ENCODE measurements around the gene UBC. TPM values are rescaled to one million over a fixed set of nuclear protein-coding genes. Genes with fewer than 3 reads are reported as not detected.

UBC gene
- total and polyA plus RNA-seq, 9 of the 15 experiments (the other 6 are each of a cell fraction or from before 2014, with no cell fraction given): 533 to 1,153 (median 813) TPM

- TF ChIP-seq MAX (CRISPR knock-in tag; IDR thresholded peaks at IDR 0.05) (0 out of 2 replicates have a peak, but pooled peaks have one; percentile 9), CBX1 (IDR thresholded peaks at IDR 0.05; ENCODE audit: low read depth) (no peak), ZKSCAN1 (IDR thresholded peaks at IDR 0.05; ENCODE audit: low read depth, low read length) (no peak), USF1 (CRISPR knock-in tag; IDR thresholded peaks at IDR 0.05) (peak; percentile 40; the same call in 1 of the 2 replicates), ZNF77 (CRISPR knock-in tag; IDR thresholded peaks at IDR 0.05) (no peak), ZNF143 (CRISPR knock-in tag; IDR thresholded peaks at IDR 0.05) (no peak), NR0B1 (IDR thresholded peaks at IDR 0.05; ENCODE audit: partially characterized antibody) (no peak), MAZ (CRISPR knock-in tag; conservative IDR thresholded peaks at IDR 0.05 in 1 of 2, IDR thresholded peaks at IDR 0.05 in 1 of 2) (no peak), DLX4 (CRISPR knock-in tag; IDR thresholded peaks at IDR 0.05) (no peak), ZNF253 (CRISPR knock-in tag; conservative IDR thresholded peaks at IDR 0.05) (no peak), CC2D1A (IDR thresholded peaks at IDR 0.05) (no peak), ZNF445 (CRISPR knock-in tag; IDR thresholded peaks at IDR 0.05; ENCODE audit: low read depth) (no peak), MXD1 (CRISPR knock-in tag; IDR thresholded peaks at IDR 0.05; ENCODE audit: borderline replicate concordance, poor library complexity, severe bottlenecking) (no peak), HSF4 (CRISPR knock-in tag; IDR thresholded peaks at IDR 0.05; ENCODE audit: borderline replicate concordance) (no peak), RAD21 (CRISPR knock-in tag; conservative IDR thresholded peaks at IDR 0.05 in 1 of 2, IDR thresholded peaks at IDR 0.05 in 1 of 2) (no peak), UBTF (IDR thresholded peaks at IDR 0.05; ENCODE audit: borderline replicate concordance in 1 of 2, low read depth in 2 of 2, low read length in 2 of 2) (peak in 1 of 2 experiments; percentile 37; a peak in 1 of 4 replicates), MYC (IDR thresholded peaks at IDR 0.05; ENCODE audit: low read depth, low read length) (peak; percentile 17; the same call in 1 of the 2 replicates), MYC (CRISPR knock-in tag; IDR thresholded peaks at IDR 0.05; ENCODE audit: borderline replicate concordance, low read depth) (no peak)
These were observed 51.6 kb downstream of the UBC start (continued) for GRCh38 chr12:124862768-124863415.

All from K562 (cell line).